HCT116 (cell line): ENCODE results near the gene TP53TG3D.
"Not testable (repeated sequence)": the region's sequence is repeated elsewhere in the genome, so short reads cannot be mapped to it uniquely, and the experiment has no call there.

ENCODE experiments used
- CTCF ChIP-seq, 3 experiments: fragments of 200-600 bp in 1 of 3; sonication (generic) in 1 of 3; IDR thresholded peaks in 2 of 3; conservative IDR thresholded peaks in 1 of 3; 2 replicates each; pipeline ENCODE4 v1.5.1; 2012 to 2017; ENCODE audit warnings: low read depth in 2 of 3, low read length in 2 of 3, antibody characterized with exemption in 1 of 3, borderline replicate concordance in 1 of 3, control low read depth in 1 of 3, mild to moderate bottlenecking in 1 of 3, mixed read lengths in 1 of 3, mixed run types in 1 of 3, moderate library complexity in 1 of 3; ENCODE audit not compliant: insufficient read depth in 1 of 3
- RAD21 ChIP-seq: IDR thresholded peaks from 2 replicates; pipeline ENCODE4 v1.6.1; 2012; ENCODE audit warnings: low read depth, mild to moderate bottlenecking

- TF ChIP-seq CTCF (IDR thresholded peaks at IDR 0.05 in 2 of 3, conservative IDR thresholded peaks at IDR 0.05 in 1 of 3; ENCODE audit: borderline replicate concordance in 1 of 3, insufficient read depth in 1 of 3, low read depth in 2 of 3, low read length in 2 of 3); RAD21: not testable (repeated sequence)
Measured at GRCh38 chr16:32283024-32283423, 29.9 kb downstream of the TP53TG3D start.
